Astrocyte (in vitro differentiated cells and primary cell): ENCODE results near the gene MT1G. TPM values are rescaled to one million over a fixed set of nuclear protein-coding genes. Genes with fewer than 3 reads are reported as not detected.

Experiments used
- DNase-seq: peaks from one replicate; pipeline ENCODE4 v3.0.0-alpha.2; 2010; ENCODE audit warnings: low read depth
- FAIRE-seq: peaks from 2 replicates; lab custom pipeline; 2011; peaks lifted over from hg19 to GRCh38; lab: Jason Lieb, UNC
- H2AFZ ChIP-seq: 2 replicates; pipeline ENCODE4 v1.6.0; 2012; ENCODE audit warnings: low read depth, low read length, inconsistent platforms
- H3K27ac ChIP-seq: 2 replicates; pipeline ENCODE4 v1.5.1; 2011; ENCODE audit warnings: low read depth, low read length, inconsistent platforms
- H3K27me3 ChIP-seq: 2 replicates; pipeline ENCODE4 v1.6.0; 2011; ENCODE audit warnings: low read length, inconsistent platforms; ENCODE audit not compliant: insufficient read depth
- H3K36me3 ChIP-seq: 2 replicates; pipeline ENCODE4 v1.5.1; 2011; ENCODE audit warnings: low read length, inconsistent platforms; ENCODE audit not compliant: insufficient read depth
- H3K4me1 ChIP-seq: 2 replicates; pipeline ENCODE4 v1.5.1; 2011; ENCODE audit warnings: low read length, inconsistent platforms; ENCODE audit not compliant: insufficient read depth
- H3K4me2 ChIP-seq: 2 replicates; pipeline ENCODE4 v1.6.0; 2012; ENCODE audit warnings: low read length, inconsistent platforms
- H3K4me3 ChIP-seq: 2 replicates; pipeline ENCODE4 v1.5.1; 2011; ENCODE audit warnings: low read depth, mild to moderate bottlenecking, low read length, inconsistent platforms; ENCODE audit not compliant: insufficient read depth
- H3K79me2 ChIP-seq: 2 replicates; pipeline ENCODE4 v1.6.0; 2012; ENCODE audit warnings: mild to moderate bottlenecking, low read length, inconsistent platforms; ENCODE audit not compliant: insufficient read depth
- H3K9ac ChIP-seq: 2 replicates; pipeline ENCODE4 v1.6.0; 2012; ENCODE audit warnings: mild to moderate bottlenecking, low read length, inconsistent platforms
- H3K9me3 ChIP-seq: 2 replicates; pipeline ENCODE4 v1.5.1; 2012; ENCODE audit warnings: low read depth, mild to moderate bottlenecking, low read length, inconsistent platforms; ENCODE audit not compliant: insufficient read depth
- H4K20me1 ChIP-seq: 2 replicates; pipeline ENCODE4 v1.6.0; 2012; ENCODE audit warnings: low read length, inconsistent platforms; ENCODE audit not compliant: insufficient read depth
- H3K27ac Mint-ChIP-seq: one replicate; pipeline ENCODE4 v1.8.0; 2021; ENCODE audit warnings: mild to moderate bottlenecking, mixed read lengths; ENCODE audit not compliant: unreplicated experiment
- H3K27me3 Mint-ChIP-seq: one replicate; pipeline ENCODE4 v1.8.0; 2021; ENCODE audit warnings: low read depth, mixed read lengths; ENCODE audit not compliant: unreplicated experiment
- H3K36me3 Mint-ChIP-seq: one replicate; pipeline ENCODE4 v1.8.0; 2021; ENCODE audit warnings: low read depth, mixed read lengths; ENCODE audit not compliant: unreplicated experiment
- H3K4me1 Mint-ChIP-seq: one replicate; pipeline ENCODE4 v1.8.0; 2021; ENCODE audit warnings: low read depth, mixed read lengths; ENCODE audit not compliant: unreplicated experiment
- H3K4me3 Mint-ChIP-seq: one replicate; pipeline ENCODE4 v1.8.0; 2021; ENCODE audit warnings: mild to moderate bottlenecking, moderate library complexity, mixed read lengths; ENCODE audit not compliant: unreplicated experiment
- H3K9me3 Mint-ChIP-seq: one replicate; pipeline ENCODE4 v1.8.0; 2021; ENCODE audit warnings: mild to moderate bottlenecking, mixed read lengths; ENCODE audit not compliant: unreplicated experiment
- EZH2 ChIP-seq: IDR thresholded peaks from 2 replicates; pipeline ENCODE4 v1.6.1; 2012; ENCODE audit warnings: mild to moderate bottlenecking, low read length, inconsistent platforms; ENCODE audit not compliant: insufficient read depth
- total RNA-seq: library from RNA; stranded (reverse); gene quantifications from 2 replicates; pipeline ENCODE4 v1.2.1, GENCODE V29; 2021
- TF ChIP-seq, protein P1 (sequence below): IDR thresholded peaks from 2 replicates; pipeline ENCODE4 v1.5.1; 2011; ENCODE audit warnings: low read depth, mild to moderate bottlenecking, inconsistent platforms, low read length, moderate library complexity; ENCODE audit not compliant: insufficient read depth

Gene MT1G
- total RNA-seq, 1 donor from 2014 or later = not detected

DNA sequence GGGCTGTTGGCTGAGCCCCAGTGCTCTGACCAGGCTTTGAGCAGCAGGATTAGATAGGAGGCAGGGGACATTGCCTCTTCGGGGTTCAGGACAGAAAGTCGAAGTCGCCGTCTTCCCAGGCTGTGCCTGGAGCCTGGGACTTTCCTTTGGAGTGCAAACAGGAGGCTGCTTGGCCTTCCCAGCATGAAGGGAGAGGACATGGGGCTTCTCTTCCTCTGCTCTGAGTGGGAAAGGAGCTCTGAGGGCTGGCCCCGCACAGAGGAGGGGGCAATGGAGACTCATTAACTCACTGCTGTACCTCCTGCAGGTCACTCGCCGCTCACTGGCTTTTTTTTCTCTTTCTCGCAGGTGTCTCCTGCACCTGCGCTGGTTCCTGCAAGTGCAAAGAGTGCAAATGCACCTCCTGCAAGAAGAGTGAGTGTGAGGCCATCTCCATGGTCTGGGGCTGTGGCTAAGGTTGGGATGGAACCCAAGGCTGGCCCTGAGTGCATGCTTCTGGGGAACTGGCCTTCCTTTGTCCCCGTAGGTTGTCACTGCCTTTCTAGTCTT is 9.5 kb downstream of the MT1G start:
- no peak for FAIRE-seq
- Histone ChIP-seq H3K4me1 (peaks cover 18% of the 10 kb centered on the region), H4K20me1 (no peaks in the 10 kb centered on the region), H3K4me2 (peak overlapping the region; percentile 75), H3K27me3 (peaks cover 59% of the 10 kb centered on the region), H3K9ac (peak overlapping the region; percentile 16), H2AFZ (peak overlapping the region; percentile 63), H3K79me2 (no peaks in the 10 kb centered on the region), H3K4me3 (peak overlapping the region; percentile 31), H3K36me3 (no peaks in the 10 kb centered on the region), H3K27ac (no peak overlapping the region), H3K9me3 (no peaks in the 10 kb centered on the region)
- no peak for DNase-seq
- H3K4me1 Mint-ChIP-seq = peaks cover 1% of the 10 kb centered on the region
- H3K4me3 Mint-ChIP-seq = peak overlapping the region; percentile 82
- peaks cover 79% of the 10 kb centered on the region for H3K27me3 Mint-ChIP-seq
- H3K27ac Mint-ChIP-seq = no peak overlapping the region
- TF ChIP-seq EZH2 = peak; percentile 73
- TF ChIP-seq, protein P1, sequence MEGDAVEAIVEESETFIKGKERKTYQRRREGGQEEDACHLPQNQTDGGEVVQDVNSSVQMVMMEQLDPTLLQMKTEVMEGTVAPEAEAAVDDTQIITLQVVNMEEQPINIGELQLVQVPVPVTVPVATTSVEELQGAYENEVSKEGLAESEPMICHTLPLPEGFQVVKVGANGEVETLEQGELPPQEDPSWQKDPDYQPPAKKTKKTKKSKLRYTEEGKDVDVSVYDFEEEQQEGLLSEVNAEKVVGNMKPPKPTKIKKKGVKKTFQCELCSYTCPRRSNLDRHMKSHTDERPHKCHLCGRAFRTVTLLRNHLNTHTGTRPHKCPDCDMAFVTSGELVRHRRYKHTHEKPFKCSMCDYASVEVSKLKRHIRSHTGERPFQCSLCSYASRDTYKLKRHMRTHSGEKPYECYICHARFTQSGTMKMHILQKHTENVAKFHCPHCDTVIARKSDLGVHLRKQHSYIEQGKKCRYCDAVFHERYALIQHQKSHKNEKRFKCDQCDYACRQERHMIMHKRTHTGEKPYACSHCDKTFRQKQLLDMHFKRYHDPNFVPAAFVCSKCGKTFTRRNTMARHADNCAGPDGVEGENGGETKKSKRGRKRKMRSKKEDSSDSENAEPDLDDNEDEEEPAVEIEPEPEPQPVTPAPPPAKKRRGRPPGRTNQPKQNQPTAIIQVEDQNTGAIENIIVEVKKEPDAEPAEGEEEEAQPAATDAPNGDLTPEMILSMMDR = no peak
- H3K9me3 Mint-ChIP-seq = no peaks in the 10 kb centered on the region
- H3K36me3 Mint-ChIP-seq = no peaks in the 10 kb centered on the region

DNA sequence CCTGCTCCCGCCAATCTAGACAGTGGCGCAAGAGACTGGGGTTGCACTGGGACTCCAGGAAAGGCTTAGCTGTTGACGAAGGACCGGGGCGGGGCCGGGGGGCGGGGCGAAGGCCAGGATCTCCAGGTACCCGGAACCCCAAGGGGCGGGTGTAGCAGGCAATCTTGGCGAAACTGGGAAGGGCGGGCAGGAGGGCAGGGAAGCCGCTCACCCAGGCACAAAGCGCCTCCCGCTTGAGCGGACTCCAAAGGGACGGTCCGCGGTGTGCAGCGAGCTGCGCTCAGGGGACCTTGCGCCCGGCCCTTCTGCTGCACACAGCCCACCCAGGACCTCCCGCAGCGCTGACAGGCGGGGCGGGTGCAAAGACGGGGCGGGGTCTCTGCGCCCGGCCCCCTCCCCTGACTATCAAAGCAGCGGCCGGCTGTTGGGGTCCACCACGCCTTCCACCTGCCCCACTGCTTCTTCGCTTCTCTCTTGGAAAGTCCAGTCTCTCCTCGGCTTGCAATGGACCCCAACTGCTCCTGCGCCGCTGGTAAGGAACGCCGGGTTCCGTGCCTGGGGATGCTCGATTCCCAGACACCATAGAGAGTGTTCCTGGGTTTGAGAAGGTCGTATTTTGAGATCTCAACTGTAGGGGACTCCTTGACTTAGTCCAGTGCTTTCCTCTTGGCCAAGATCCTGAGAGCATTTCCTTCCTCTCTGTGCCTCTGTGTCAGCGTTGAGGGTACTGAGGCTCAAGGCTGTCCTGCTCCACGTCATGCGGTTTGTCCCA is 10.1 kb downstream of the MT1G start, which contains the start of gene MT1F:
Gene MT1F, plus strand, starts transcription at position 405 of the 772 bp plus-strand sequence. Its CDS starts 100 bp downstream, at position 505.
- H3K27ac ChIP-seq = no peak within 1 kb of the TSS
- H3K9me3 ChIP-seq = no peaks in the 10 kb centered on the region
- DNase-seq (peak; percentile 15), FAIRE-seq (no peak)
- Mint-ChIP-seq H3K27ac (no peak within 1 kb of the TSS), H3K27me3 (peaks cover 83% of the 10 kb centered on the region), H3K4me3 (peak within 1 kb of the TSS; percentile 82), H3K4me1 (peaks cover 1% of the 10 kb centered on the region), H3K9me3 (no peaks in the 10 kb centered on the region), H3K36me3 (no peaks in the 10 kb centered on the region)
- no peak for TF ChIP-seq EZH2
- TF ChIP-seq, protein P1 = no peak
- H3K4me2 ChIP-seq = peak within 1 kb of the TSS; percentile 75
- H3K36me3 ChIP-seq = no peaks in the 10 kb centered on the region
- peaks cover 14% of the 10 kb centered on the region for H3K4me1 ChIP-seq
- no peaks in the 10 kb centered on the region for H4K20me1 ChIP-seq
- no peaks in the 10 kb centered on the region for H3K79me2 ChIP-seq
- H3K4me3 ChIP-seq = peak within 1 kb of the TSS; percentile 31
- H3K27me3 ChIP-seq = peaks cover 59% of the 10 kb centered on the region
- peak within 1 kb of the TSS; percentile 16 for H3K9ac ChIP-seq
- peak within 1 kb of the TSS; percentile 63 for H2AFZ ChIP-seq
